ENCODE measurements around the gene WWOX.

DNA sequence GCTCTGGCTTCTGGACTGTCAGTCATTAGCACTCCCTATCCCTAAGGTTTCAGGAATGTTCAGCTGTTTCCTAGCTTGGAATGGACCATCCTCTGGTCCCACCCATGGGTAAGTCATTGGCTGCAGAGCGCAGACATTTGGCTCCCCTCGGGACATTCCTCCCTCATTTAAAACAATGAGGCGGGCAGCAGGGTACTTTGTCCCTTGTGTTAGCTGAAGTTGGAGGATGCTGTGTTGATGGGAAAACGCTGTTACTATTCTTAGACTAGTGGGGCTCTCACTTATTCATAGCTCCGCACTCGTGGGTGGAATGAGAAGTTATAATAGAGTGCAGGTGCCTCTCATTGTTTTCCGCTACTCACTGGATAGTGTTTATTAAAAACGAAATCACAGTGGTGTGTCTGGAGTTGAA is 673.8 kb downstream of the WWOX start:
- TF ChIP-seq, protein P1, sequence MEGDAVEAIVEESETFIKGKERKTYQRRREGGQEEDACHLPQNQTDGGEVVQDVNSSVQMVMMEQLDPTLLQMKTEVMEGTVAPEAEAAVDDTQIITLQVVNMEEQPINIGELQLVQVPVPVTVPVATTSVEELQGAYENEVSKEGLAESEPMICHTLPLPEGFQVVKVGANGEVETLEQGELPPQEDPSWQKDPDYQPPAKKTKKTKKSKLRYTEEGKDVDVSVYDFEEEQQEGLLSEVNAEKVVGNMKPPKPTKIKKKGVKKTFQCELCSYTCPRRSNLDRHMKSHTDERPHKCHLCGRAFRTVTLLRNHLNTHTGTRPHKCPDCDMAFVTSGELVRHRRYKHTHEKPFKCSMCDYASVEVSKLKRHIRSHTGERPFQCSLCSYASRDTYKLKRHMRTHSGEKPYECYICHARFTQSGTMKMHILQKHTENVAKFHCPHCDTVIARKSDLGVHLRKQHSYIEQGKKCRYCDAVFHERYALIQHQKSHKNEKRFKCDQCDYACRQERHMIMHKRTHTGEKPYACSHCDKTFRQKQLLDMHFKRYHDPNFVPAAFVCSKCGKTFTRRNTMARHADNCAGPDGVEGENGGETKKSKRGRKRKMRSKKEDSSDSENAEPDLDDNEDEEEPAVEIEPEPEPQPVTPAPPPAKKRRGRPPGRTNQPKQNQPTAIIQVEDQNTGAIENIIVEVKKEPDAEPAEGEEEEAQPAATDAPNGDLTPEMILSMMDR (IDR thresholded peaks at IDR 0.05), result no peak
- TF ChIP-seq EZH2 (IDR thresholded peaks at IDR 0.05; ENCODE audit: borderline replicate concordance, insufficient read depth, low read depth, low read length, poor library complexity, severe bottlenecking), result no peak
